Activated T-cell treated with anti-CD3 and anti-CD28 coated beads, Interleukin-2, amount 50 U/mL, for 72 hours (primary cell): Measurements from ENCODE around the gene TIMMDC1. TPM values are rescaled to one million over a fixed set of nuclear protein-coding genes. Genes with fewer than 3 reads are reported as not detected.

ENCODE experiments used
- ATAC-seq, 2 donors: fragments of 150-1000 bp; cut with Tn5 transposase; replicated peaks in 1 of 2; 2 replicates each; pipeline ENCODE4 v1.10.0; 2021; ENCODE audit warnings: moderate library complexity in 2 of 2, mild to moderate bottlenecking in 1 of 2
- DNase-seq, 2 donors: peaks; one replicate each; pipeline ENCODE4 v3.0.0; 2021 to 2022; ENCODE audit warnings: mixed read lengths in 1 of 2
- H3K27ac Mint-ChIP-seq: one replicate; pipeline ENCODE4 v1.8.0; 2022; ENCODE audit warnings: mild to moderate bottlenecking, moderate library complexity, mixed read lengths
- H3K27me3 Mint-ChIP-seq: one replicate; pipeline ENCODE4 v1.8.0; 2022; ENCODE audit warnings: low read depth, mixed read lengths
- H3K36me3 Mint-ChIP-seq, 2 donors: one replicate each; pipeline ENCODE4 v1.8.0; 2022; ENCODE audit warnings: mixed read lengths in 2 of 2, mild to moderate bottlenecking in 1 of 2; ENCODE audit not compliant: insufficient read depth in 2 of 2
- H3K4me1 Mint-ChIP-seq: one replicate; pipeline ENCODE4 v1.8.0; 2022; ENCODE audit warnings: low read depth, mixed read lengths
- H3K4me3 Mint-ChIP-seq, 2 donors: one replicate each; pipeline ENCODE4 v1.8.0; 2022; ENCODE audit warnings: mild to moderate bottlenecking in 2 of 2, mixed read lengths in 2 of 2, moderate library complexity in 2 of 2
- H3K9me3 Mint-ChIP-seq, 2 donors: one replicate each; pipeline ENCODE4 v1.8.0; 2022; ENCODE audit warnings: mixed read lengths in 2 of 2
- total RNA-seq, 2 donors: library from RNA; stranded (reverse); gene quantifications; one replicate each; pipeline ENCODE4 v1.2.3, GENCODE V29; 2022

TIMMDC1 gene
- total RNA-seq, 2 donors from 2014 or later, result 89.6 to 89.9 TPM

DNA sequence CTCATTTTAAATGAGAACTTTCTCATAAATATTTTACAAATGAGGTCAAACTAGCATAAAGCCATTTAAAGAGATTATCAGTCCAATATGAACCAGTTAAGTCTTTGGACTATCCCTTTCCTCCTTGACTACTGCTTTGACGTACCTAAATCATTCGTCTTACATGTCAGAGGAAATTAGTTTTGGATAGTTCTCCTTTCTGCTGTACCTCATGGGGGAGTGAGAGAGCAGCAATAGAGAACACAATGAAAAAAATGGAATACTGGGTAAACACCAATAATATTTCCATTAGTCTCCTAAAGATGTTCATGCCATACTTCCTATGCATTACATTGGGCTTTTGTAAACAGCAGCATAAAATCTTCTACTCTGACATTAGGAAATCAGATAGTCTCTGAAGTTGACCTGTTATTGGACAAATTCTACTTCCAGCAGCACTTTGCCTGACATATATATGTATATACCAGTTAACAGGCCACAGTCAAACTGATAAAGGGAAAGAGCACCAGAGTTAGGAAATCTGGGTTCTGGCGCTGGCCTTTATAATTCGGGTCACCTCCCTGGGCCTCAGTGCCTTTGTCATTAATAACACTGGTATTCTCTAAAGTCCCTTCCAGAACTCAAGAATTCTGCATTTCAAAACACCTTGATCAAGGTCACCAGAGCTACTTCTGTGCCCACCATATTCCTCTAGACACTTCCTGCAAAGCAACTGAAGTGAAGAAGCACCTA, 26.8 kb downstream of the TIMMDC1 start:
- H3K27ac Mint-ChIP-seq, result no peak overlapping the region

DNA sequence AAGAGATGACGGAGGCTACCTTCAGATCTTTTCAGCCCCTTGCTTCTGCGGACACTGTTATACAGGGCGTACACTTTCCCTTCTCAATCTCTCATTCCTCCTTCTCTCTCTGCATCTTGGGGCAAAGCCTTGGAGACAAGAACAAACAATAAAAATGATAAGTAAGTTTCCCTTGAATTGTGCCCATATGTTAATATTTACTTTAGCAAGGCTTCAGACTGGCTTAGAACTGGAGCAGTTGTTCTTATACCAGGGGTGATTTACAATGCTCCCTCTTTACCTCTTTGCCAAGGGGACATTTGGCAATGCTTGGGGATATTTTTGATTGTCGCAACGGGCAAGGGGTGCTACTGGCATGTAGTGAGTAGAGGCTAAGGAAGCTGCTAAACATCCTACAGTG, 29.4 kb downstream of the TIMMDC1 start:
- DNase-seq (no peak), ATAC-seq (no peak)
- Mint-ChIP-seq H3K36me3 (peaks cover 0 to 2% of the 10 kb centered on the region in 2 donors), H3K9me3 (no peaks in the 10 kb centered on the region), H3K4me3 (no peak overlapping the region), H3K27me3 (no peaks in the 10 kb centered on the region), H3K27ac (no peak overlapping the region), H3K4me1 (no peaks in the 10 kb centered on the region)

More for the DNA sequence above, 26.8 kb downstream of the TIMMDC1 start:
- Mint-ChIP-seq H3K4me1 (no peaks in the 10 kb centered on the region), H3K36me3 (peaks cover 10 to 14% of the 10 kb centered on the region in 2 donors), H3K9me3 (peaks cover under 1% of the 10 kb centered on the region in 2 donors), H3K27me3 (no peaks in the 10 kb centered on the region), H3K4me3 (no peak overlapping the region)
- DNase-seq, result no peak
- no peak for ATAC-seq

DNA sequence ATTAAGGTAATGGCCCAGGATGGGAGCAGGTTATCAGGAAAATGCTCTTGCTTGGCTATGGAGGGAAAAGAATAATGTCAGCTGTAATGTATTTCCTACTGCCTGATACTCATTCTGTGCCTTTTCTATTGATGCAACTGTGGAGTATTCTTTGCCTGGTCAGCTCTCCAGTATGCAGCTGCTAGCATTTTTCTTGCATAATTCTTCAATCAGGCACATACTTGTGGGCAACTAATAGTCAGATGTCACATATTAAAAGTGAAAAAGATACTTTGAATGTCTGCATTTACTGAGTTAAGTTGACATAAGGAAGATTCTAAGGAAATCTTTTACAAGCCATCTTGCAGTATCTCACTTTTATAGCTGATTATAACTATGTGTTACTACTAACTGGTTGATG, 31.5 kb downstream of the TIMMDC1 start:
- ATAC-seq (no peak), DNase-seq (no peak)
- no peaks in the 10 kb centered on the region for H3K9me3 Mint-ChIP-seq
- H3K4me3 Mint-ChIP-seq, result no peak overlapping the region
- H3K36me3 Mint-ChIP-seq, result peaks cover 0 to 2% of the 10 kb centered on the region in 2 donors
- H3K27me3 Mint-ChIP-seq, result no peaks in the 10 kb centered on the region
- H3K4me1 Mint-ChIP-seq, result no peaks in the 10 kb centered on the region
- no peak overlapping the region for H3K27ac Mint-ChIP-seq

DNA sequence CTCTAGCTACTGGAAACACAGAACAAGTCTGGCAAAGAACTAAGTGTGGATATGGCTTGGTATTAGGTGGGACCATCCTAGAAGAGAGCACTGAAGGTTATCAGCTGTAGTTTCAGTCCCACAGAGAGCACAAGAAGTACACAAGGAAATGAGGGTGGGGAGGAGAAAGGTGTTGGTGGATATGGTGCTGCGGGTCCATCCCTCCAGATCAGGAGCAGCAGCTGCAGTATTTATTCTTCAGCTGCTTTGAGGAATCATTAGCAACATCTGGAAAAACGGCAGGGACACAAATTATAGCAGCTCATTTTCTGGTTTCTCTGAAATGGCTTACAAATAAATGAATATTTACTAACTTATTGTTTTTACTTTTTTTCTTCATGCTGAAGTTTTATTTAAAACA, 32.1 kb downstream of the TIMMDC1 start:
- no peaks in the 10 kb centered on the region for H3K27me3 Mint-ChIP-seq
- no peak for ATAC-seq
- H3K4me1 Mint-ChIP-seq, result no peaks in the 10 kb centered on the region
- DNase-seq, result no peak
- H3K27ac Mint-ChIP-seq, result no peak overlapping the region
- H3K4me3 Mint-ChIP-seq, result no peak overlapping the region
- H3K9me3 Mint-ChIP-seq, result no peaks in the 10 kb centered on the region
- peaks cover 0 to 2% of the 10 kb centered on the region in 2 donors for H3K36me3 Mint-ChIP-seq

GRCh38 chr3:119531151-119531550, 32.8 kb downstream of the TIMMDC1 start:
- Mint-ChIP-seq H3K27ac (no peak overlapping the region), H3K36me3 (peaks cover 0 to 2% of the 10 kb centered on the region in 2 donors), H3K9me3 (no peaks in the 10 kb centered on the region), H3K4me3 (no peak overlapping the region), H3K27me3 (no peaks in the 10 kb centered on the region), H3K4me1 (no peaks in the 10 kb centered on the region)
- DNase-seq (no peak), ATAC-seq (no peak)

DNA sequence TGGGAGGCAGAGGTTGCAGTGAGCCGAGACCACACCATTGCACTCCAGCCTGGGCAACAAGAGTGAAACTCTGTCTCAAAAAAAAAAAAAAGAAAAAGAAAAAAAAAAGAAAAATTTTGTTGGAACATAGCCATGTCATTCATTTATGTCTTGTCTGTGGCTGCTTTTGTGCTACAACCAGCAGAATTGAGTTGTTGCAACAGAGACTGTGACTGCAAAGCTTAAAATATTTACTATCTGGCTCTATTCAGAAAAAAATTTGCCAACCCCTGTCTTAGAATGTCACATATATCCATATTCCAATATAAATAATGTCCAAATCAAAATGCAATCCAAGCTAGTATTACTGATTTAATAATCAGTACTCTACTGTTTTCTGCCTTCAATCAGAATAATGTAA, 35.9 kb downstream of the TIMMDC1 start:
- DNase-seq, result no peak
- no peak for ATAC-seq
- no peak overlapping the region for H3K4me3 Mint-ChIP-seq
- no peaks in the 10 kb centered on the region for H3K27me3 Mint-ChIP-seq
- H3K36me3 Mint-ChIP-seq, result no peaks in the 10 kb centered on the region
- H3K27ac Mint-ChIP-seq, result no peak overlapping the region
- H3K4me1 Mint-ChIP-seq, result no peaks in the 10 kb centered on the region
- no peaks in the 10 kb centered on the region for H3K9me3 Mint-ChIP-seq

DNA sequence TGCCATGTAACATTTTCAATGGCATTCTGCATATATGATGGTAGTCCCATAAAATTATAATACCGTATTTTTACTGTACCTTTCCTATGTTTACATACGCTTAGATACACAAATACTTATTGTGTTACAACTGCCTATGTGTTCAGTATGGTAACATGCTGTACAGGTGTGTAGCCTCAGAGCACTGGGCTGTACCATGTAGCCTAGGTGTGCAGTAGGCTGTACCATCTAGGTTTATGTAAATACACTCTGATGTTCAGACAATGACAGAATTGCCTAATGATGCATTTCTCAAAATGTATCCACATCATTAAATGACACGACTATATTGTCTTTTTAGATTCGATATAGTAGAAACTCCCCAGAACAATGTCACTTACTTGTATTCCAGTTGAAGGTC, 38.4 kb downstream of the TIMMDC1 start:
- Mint-ChIP-seq H3K9me3 (no peaks in the 10 kb centered on the region), H3K4me3 (no peak overlapping the region), H3K4me1 (peaks cover 3% of the 10 kb centered on the region), H3K27me3 (no peaks in the 10 kb centered on the region), H3K36me3 (no peaks in the 10 kb centered on the region), H3K27ac (no peak overlapping the region)
- ATAC-seq (no peak), DNase-seq (no peak)

GRCh38 chr3:119538772-119539171, 40.4 kb downstream of the TIMMDC1 start:
- Mint-ChIP-seq H3K4me3 (no peak overlapping the region), H3K36me3 (no peaks in the 10 kb centered on the region), H3K9me3 (no peaks in the 10 kb centered on the region), H3K4me1 (peaks cover 11% of the 10 kb centered on the region), H3K27me3 (no peaks in the 10 kb centered on the region), H3K27ac (no peak overlapping the region)
- ATAC-seq, result no peak
- no peak for DNase-seq

DNA sequence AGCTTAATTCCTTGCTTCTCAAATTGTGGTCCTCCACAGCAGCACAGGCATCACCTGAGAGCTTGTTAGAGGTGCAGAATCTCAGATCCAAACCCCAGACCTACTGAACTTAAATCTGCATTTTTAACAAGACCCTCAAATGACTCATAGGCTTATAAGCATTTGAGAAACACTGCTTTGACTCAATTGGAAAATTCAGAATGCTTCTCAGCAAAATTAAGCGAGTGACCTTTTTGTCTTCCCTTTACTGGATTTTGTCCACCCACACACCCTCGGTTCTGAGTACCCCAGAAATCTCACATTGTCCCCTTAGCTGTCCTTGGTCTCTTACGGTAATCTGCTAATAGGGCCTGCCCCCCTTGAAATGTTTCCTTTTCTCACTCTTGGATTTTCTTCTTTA, 43.2 kb downstream of the TIMMDC1 start:
- no peaks in the 10 kb centered on the region for H3K36me3 Mint-ChIP-seq
- no peak overlapping the region for H3K27ac Mint-ChIP-seq
- H3K4me1 Mint-ChIP-seq, result peaks cover 11% of the 10 kb centered on the region
- H3K4me3 Mint-ChIP-seq, result no peak overlapping the region
- no peaks in the 10 kb centered on the region for H3K9me3 Mint-ChIP-seq
- H3K27me3 Mint-ChIP-seq, result no peaks in the 10 kb centered on the region
- ATAC-seq (no peak), DNase-seq (no peak)

- Mint-ChIP-seq H3K9me3 (no peaks in the 10 kb centered on the region), H3K27ac (no peak overlapping the region), H3K27me3 (no peaks in the 10 kb centered on the region), H3K4me3 (no peak overlapping the region), H3K36me3 (no peaks in the 10 kb centered on the region), H3K4me1 (peaks cover 11% of the 10 kb centered on the region)
- DNase-seq, result no peak
- no peak for ATAC-seq
Observed at GRCh38 chr3:119542168-119542767, 43.9 kb downstream of the TIMMDC1 start.

DNA sequence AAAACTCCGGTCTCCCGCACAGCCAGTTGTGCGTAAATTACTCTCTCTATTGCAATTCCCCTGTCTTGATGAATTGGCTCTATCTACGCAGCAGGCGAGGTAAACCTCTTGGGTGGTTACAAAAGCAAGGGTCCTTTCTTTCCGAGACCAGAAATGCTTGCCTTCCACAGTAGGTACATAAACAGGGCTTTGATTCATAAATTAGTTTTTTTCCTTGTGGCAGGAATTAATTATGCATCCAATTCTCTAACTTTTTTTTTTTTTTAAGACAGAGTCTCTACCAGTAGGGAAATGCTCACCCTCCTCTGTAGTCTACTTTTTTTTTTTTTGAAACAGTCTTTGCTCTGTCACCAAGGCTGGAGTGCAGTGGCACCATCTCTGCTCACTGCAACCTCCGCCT, 44.8 kb downstream of the TIMMDC1 start:
- Mint-ChIP-seq H3K9me3 (no peaks in the 10 kb centered on the region), H3K4me3 (no peak overlapping the region), H3K36me3 (no peaks in the 10 kb centered on the region), H3K27ac (no peak overlapping the region), H3K4me1 (peaks cover 11% of the 10 kb centered on the region), H3K27me3 (no peaks in the 10 kb centered on the region)
- ATAC-seq, result no peak
- DNase-seq, result no peak

DNA sequence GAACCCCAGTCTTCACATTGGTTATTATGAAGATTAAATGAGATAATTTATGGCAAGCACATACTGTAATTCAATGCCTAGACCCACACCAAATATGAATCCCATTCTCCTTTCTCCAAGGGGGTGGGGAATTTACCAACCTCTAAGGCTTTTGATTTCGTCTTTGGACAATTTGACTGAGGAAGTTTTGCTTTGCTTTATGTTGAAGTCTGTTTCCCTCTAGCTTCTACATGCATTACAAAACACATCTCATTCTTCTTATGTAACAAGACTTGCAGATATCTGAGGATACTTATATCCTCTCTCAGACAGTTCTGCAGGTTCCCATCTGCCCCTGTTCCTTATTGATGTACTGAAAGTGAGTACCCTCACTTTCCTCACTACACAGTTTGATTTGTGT, 48.9 kb downstream of the TIMMDC1 start:
- ATAC-seq, result no peak
- no peak for DNase-seq
- no peak overlapping the region for H3K4me3 Mint-ChIP-seq
- H3K4me1 Mint-ChIP-seq, result peaks cover 5% of the 10 kb centered on the region
- H3K9me3 Mint-ChIP-seq, result no peaks in the 10 kb centered on the region
- H3K27ac Mint-ChIP-seq, result no peak overlapping the region
- no peaks in the 10 kb centered on the region for H3K27me3 Mint-ChIP-seq
- H3K36me3 Mint-ChIP-seq, result no peaks in the 10 kb centered on the region

GRCh38 chr3:119548341-119548740, 50.0 kb downstream of the TIMMDC1 start:
- H3K27ac Mint-ChIP-seq, result no peak overlapping the region
- DNase-seq (no peak), ATAC-seq (no peak)
- H3K4me3 Mint-ChIP-seq, result no peak overlapping the region
- H3K4me1 Mint-ChIP-seq, result no peaks in the 10 kb centered on the region
- no peaks in the 10 kb centered on the region for H3K9me3 Mint-ChIP-seq
- no peaks in the 10 kb centered on the region for H3K36me3 Mint-ChIP-seq
- H3K27me3 Mint-ChIP-seq, result no peaks in the 10 kb centered on the region
